Caco-2 (cell line): Measurements from ENCODE around the gene ATPAF2. TPM values are rescaled to one million over a fixed set of nuclear protein-coding genes. Genes with fewer than 3 reads are reported as not detected.

Experiments
- BruUV-seq: library from RNA; stranded (reverse); fragments of 400-500 nt; replicated peaks from 2 replicates; lab custom pipeline; 2021; lab: Mats Ljungman, UMichigan
- CTCF ChIA-PET: fragments of 300-600 bp; sonication (Branson Sonifier 250); formaldehyde crosslinking; loops from one replicate; lab custom pipeline; 2022; ENCODE audit warnings: antibody characterized with exemption; lab: Charles Lee
- POLR2A ChIA-PET: fragments of 300-600 bp; sonication (Branson Sonifier 250); formaldehyde crosslinking; loops from one replicate; lab custom pipeline; 2022; ENCODE audit warnings: antibody characterized with exemption; lab: Charles Lee
- DNase-seq, 2 experiments: peaks; one replicate each; pipeline versions ENCODE4 v3.0.0 to v3.0.0-alpha.2; 2020 to 2022
- H3K27me3 ChIP-seq: replicated peaks from 2 replicates; pipeline ENCODE4 v1.6.0; 2011; ENCODE audit warnings: low read length; ENCODE audit not compliant: control insufficient read depth, insufficient read depth
- H3K36me3 ChIP-seq: 2 replicates; pipeline ENCODE4 v1.5.1; 2011; ENCODE audit warnings: low read length; ENCODE audit not compliant: control insufficient read depth, insufficient read depth
- H3K4me1 ChIP-seq: fragments of 250-450 bp; sonication (Bioruptor Pico); 2 replicates; pipeline ENCODE4 v1.5.1; 2020; ENCODE audit warnings: mild to moderate bottlenecking
- H3K4me3 ChIP-seq: 2 replicates; pipeline ENCODE4 v1.5.1; 2011; ENCODE audit warnings: low read depth, mild to moderate bottlenecking, control low read depth, low read length
- H3K9me3 ChIP-seq: fragments of 250-450 bp; sonication (Bioruptor Pico); 2 replicates; pipeline ENCODE4 v1.5.1; 2020; ENCODE audit warnings: mild to moderate bottlenecking, moderate library complexity
- H3K27ac Mint-ChIP-seq: one replicate; pipeline ENCODE4 v1.8.0; 2022; ENCODE audit warnings: mixed read lengths; ENCODE audit not compliant: unreplicated experiment
- H3K27me3 Mint-ChIP-seq: one replicate; pipeline ENCODE4 v1.8.0; 2022; ENCODE audit warnings: mixed read lengths; ENCODE audit not compliant: insufficient read depth, unreplicated experiment
- H3K36me3 Mint-ChIP-seq: one replicate; pipeline ENCODE4 v1.8.0; 2022; ENCODE audit warnings: mild to moderate bottlenecking, mixed read lengths; ENCODE audit not compliant: insufficient read depth, unreplicated experiment
- H3K4me1 Mint-ChIP-seq: one replicate; pipeline ENCODE4 v1.8.0; 2022; ENCODE audit warnings: low read depth, mixed read lengths; ENCODE audit not compliant: unreplicated experiment
- H3K4me3 Mint-ChIP-seq: one replicate; pipeline ENCODE4 v1.8.0; 2022; ENCODE audit warnings: mild to moderate bottlenecking, moderate library complexity, mixed read lengths; ENCODE audit not compliant: unreplicated experiment
- H3K9me3 Mint-ChIP-seq: one replicate; pipeline ENCODE4 v1.8.0; 2022; ENCODE audit warnings: mixed read lengths; ENCODE audit not compliant: unreplicated experiment
- CTCF ChIP-seq, 2 experiments: fragments of 200-600 bp in 1 of 2; IDR thresholded peaks; 1 replicate in 1 of 2; 2 replicates in 1 of 2; pipeline versions ENCODE4 v1.5.1 to v1.8.0; 2011 to 2022; ENCODE audit warnings: antibody characterized with exemption in 1 of 2, control low read depth in 1 of 2, inconsistent platforms in 1 of 2, low read depth in 1 of 2, low read length in 1 of 2, mild to moderate bottlenecking in 1 of 2, moderate library complexity in 1 of 2; ENCODE audit not compliant: insufficient read depth in 1 of 2, severe bottlenecking in 1 of 2, unreplicated experiment in 1 of 2
- intact Hi-C: fragments of 100-400 bp; cut with micrococcal nuclease; formaldehyde crosslinking; loops from one replicate; pipeline ENCODE4 v1.10.0; 2022; ENCODE audit not compliant: unreplicated experiment
- total RNA-seq: library from RNA; stranded (reverse); gene quantifications from 2 replicates; pipeline ENCODE4 v1.2.3, GENCODE V29; 2022

ATPAF2 gene
- total RNA-seq, 1 experiment from 2014 or later, result 37.9 TPM

GRCh38 chr17:18027280-18027679, 11.7 kb downstream of the ATPAF2 start:
- no peak for DNase-seq
- TF ChIP-seq CTCF (IDR thresholded peaks at IDR 0.05; ENCODE audit: insufficient read depth in 1 of 2, low read depth in 1 of 2, low read length in 1 of 2, severe bottlenecking in 1 of 2, unreplicated experiment in 1 of 2), result no peak
- no peaks in the 10 kb centered on the region for H3K4me1 ChIP-seq
- H3K9me3 ChIP-seq, result no peaks in the 10 kb centered on the region
- Mint-ChIP-seq H3K27ac (no peak overlapping the region), H3K4me1 (no peaks in the 10 kb centered on the region), H3K27me3 (no peaks in the 10 kb centered on the region), H3K9me3 (no peaks in the 10 kb centered on the region), H3K36me3 (peaks cover 2% of the 10 kb centered on the region), H3K4me3 (no peak overlapping the region)
- ChIA-PET CTCF (interaction anchor here (0.6 kb wide), 1 partner anchor 130 kb away, joined by 3 read pairs; no protein-coding TSS in a partner anchor), POLR2A (no interaction called here)
- H3K4me3 ChIP-seq, result no peak overlapping the region
- no TSS peak for BruUV-seq
- H3K27me3 ChIP-seq, result no peaks in the 10 kb centered on the region
- H3K36me3 ChIP-seq, result no peaks in the 10 kb centered on the region; the same call in 1 of the 2 replicates
- intact Hi-C loops, result no loop called here

DNA sequence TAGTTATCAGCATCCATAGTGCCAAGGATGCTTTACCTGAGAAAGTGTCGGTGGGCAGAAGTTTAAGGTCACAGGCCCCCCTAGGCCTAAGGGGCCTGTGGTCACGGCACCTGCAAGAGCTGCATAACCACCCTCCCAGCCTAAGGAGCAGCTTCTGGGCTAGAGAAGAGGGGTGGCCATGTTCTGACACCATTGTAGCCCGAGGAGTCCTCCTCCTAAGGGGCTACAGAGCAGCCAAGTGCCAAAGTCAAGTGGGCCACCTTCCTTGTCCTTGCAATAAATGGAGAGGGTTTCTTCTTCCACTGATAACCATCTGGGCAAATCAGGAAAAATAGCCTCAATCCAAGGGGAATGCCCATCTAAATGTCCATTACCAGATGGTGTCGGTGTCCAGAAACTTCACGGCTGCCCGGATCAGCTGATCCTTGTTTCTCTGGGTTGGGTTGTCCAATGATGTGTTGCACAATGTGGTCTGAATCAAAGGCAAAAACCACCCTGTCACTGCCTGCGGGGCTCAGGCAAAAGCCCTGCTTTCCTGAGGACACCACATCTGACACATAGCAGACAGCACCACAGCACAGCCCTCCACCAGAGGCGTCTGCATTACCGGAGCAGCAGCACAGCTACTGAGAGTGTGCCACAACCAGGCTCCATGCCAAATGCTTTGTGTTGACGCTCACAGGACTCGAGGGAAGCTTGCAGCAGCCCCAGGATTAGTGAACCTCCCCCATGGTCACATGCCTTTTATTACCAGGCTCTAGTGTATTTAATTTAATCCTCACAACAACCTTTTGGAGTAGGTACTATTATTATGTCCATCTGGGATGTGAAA, 12.8 kb downstream of the ATPAF2 start:
- ChIA-PET CTCF (no interaction called here), POLR2A (no interaction called here)
- no peaks in the 10 kb centered on the region for H3K27me3 Mint-ChIP-seq
- H3K4me1 ChIP-seq, result no peaks in the 10 kb centered on the region
- no peak overlapping the region for H3K27ac Mint-ChIP-seq
- H3K36me3 ChIP-seq, result no peaks in the 10 kb centered on the region; the same call in 1 of the 2 replicates
- BruUV-seq, result no TSS peak
- intact Hi-C loops, result no loop called here
- no peaks in the 10 kb centered on the region for H3K9me3 Mint-ChIP-seq
- no peak for TF ChIP-seq CTCF (IDR thresholded peaks at IDR 0.05; ENCODE audit: insufficient read depth in 1 of 2, low read depth in 1 of 2, low read length in 1 of 2, severe bottlenecking in 1 of 2, unreplicated experiment in 1 of 2)
- no peaks in the 10 kb centered on the region for H3K9me3 ChIP-seq
- H3K27me3 ChIP-seq, result no peaks in the 10 kb centered on the region
- H3K4me3 Mint-ChIP-seq, result no peak overlapping the region
- no peaks in the 10 kb centered on the region for H3K4me1 Mint-ChIP-seq
- DNase-seq, result no peak
- no peaks in the 10 kb centered on the region for H3K36me3 Mint-ChIP-seq
- H3K4me3 ChIP-seq, result no peak overlapping the region

DNA sequence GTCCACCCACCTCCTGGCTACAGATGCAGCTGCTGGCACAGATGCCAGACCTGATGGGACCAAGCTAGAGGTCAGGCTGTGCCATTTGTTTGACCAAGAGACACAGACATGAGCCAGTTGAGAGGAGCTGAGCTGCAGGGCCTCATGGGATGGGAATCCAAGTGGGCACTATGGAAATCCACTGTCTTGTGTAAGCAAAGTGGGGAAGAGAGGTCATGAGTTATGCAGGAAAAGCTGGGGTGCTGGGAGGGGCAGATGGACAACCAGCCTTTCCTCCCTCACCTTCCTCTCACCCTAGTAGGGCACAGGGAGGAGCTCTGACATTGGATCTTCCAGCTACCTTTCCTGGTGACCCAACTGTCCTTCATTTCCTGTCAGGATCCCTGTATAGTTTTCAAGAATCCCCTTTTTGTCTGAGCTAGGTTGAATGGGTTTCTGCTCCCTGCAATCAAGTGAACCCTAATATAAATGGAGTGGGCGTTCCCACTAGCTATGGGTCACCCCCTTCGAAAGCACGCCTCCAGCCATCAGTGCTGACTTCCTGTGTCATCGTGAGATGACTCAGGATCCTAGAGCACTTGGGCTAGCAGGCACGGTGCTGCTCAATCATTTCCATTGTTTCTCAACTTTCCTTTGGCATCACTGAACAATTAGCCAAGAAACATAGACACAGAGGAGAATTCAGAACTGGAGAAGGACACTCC, 13.6 kb downstream of the ATPAF2 start:
- Histone ChIP-seq H3K4me1 (no peaks in the 10 kb centered on the region), H3K36me3 (no peaks in the 10 kb centered on the region; the same call in 1 of the 2 replicates), H3K9me3 (no peaks in the 10 kb centered on the region), H3K27me3 (no peaks in the 10 kb centered on the region), H3K4me3 (no peak overlapping the region)
- H3K36me3 Mint-ChIP-seq, result peaks cover 6% of the 10 kb centered on the region
- DNase-seq, result no peak
- H3K27ac Mint-ChIP-seq, result no peak overlapping the region
- H3K9me3 Mint-ChIP-seq, result no peaks in the 10 kb centered on the region
- POLR2A ChIA-PET, result no interaction called here
- H3K27me3 Mint-ChIP-seq, result no peaks in the 10 kb centered on the region
- no peak for TF ChIP-seq CTCF (IDR thresholded peaks at IDR 0.05; ENCODE audit: insufficient read depth in 1 of 2, low read depth in 1 of 2, low read length in 1 of 2, severe bottlenecking in 1 of 2, unreplicated experiment in 1 of 2)
- BruUV-seq, result no TSS peak
- no peaks in the 10 kb centered on the region for H3K4me1 Mint-ChIP-seq
- H3K4me3 Mint-ChIP-seq, result no peak overlapping the region
- CTCF ChIA-PET, result no interaction called here
- intact Hi-C loops, result no loop called here
